CD4-positive, alpha-beta T cell (primary cell): ENCODE results near the gene PGGT1B. TPM values are rescaled to one million over a fixed set of nuclear protein-coding genes. Genes with fewer than 3 reads are reported as not detected.

Experiments
- ATAC-seq: fragments of 200-7000 bp; cut with Tn5 transposase; one replicate; pipeline ENCODE4 v1.10.0; 2022; ENCODE audit warnings: mild to moderate bottlenecking; ENCODE audit not compliant: poor library complexity
- CTCF ChIA-PET: fragments of 350-600 bp; sonication (Branson Sonifier 250); formaldehyde crosslinking; loops from one replicate; lab custom pipeline; 2021; ENCODE audit warnings: antibody characterized with exemption, inconsistent platforms; lab: Charles Lee
- POLR2A ChIA-PET: fragments of 350-600 bp; sonication (Branson Sonifier 250); formaldehyde crosslinking; loops from one replicate; lab custom pipeline; 2021; ENCODE audit warnings: antibody characterized with exemption, inconsistent platforms; lab: Charles Lee
- DNase-seq, 14 experiments: peaks; one replicate each; pipeline ENCODE4 v3.0.0-alpha.2; 2013 to 2020; ENCODE audit warnings: mixed read lengths in 2 of 14
- H3K27ac ChIP-seq, 2 donors: one replicate each; pipeline versions ENCODE4 v1.5.1 to v1.7.0; 2013; ENCODE audit warnings: low read length in 2 of 2, low read depth in 1 of 2, mild to moderate bottlenecking in 1 of 2
- H3K27me3 ChIP-seq, 2 experiments: 1 replicate in 1 of 2; 2 replicates in 1 of 2; pipeline versions ENCODE4 v1.6.1 to v1.7.0; 2013; ENCODE audit warnings: low read length in 2 of 2, control low read depth in 1 of 2, mild to moderate bottlenecking in 1 of 2, moderate library complexity in 1 of 2; ENCODE audit not compliant: insufficient read depth in 2 of 2, control insufficient read depth in 1 of 2
- H3K36me3 ChIP-seq: one replicate; pipeline ENCODE4 v1.6.1; 2013; ENCODE audit warnings: low read length, control low read depth; ENCODE audit not compliant: insufficient read depth
- H3K4me1 ChIP-seq: one replicate; pipeline ENCODE4 v1.6.1; 2013; ENCODE audit warnings: low read length, control low read depth; ENCODE audit not compliant: insufficient read depth
- H3K4me3 ChIP-seq: one replicate; pipeline ENCODE4 v1.5.1; 2013; ENCODE audit warnings: mild to moderate bottlenecking, low read length, moderate library complexity
- H3K9me3 ChIP-seq, 2 experiments: 1 replicate in 1 of 2; 2 replicates in 1 of 2; pipeline versions ENCODE4 v1.6.1 to v1.7.0; 2013; ENCODE audit warnings: low read length in 2 of 2, mild to moderate bottlenecking in 2 of 2, control low read depth in 1 of 2, moderate library complexity in 1 of 2; ENCODE audit not compliant: control insufficient read depth in 1 of 2, insufficient read depth in 1 of 2
- H3K27ac Mint-ChIP-seq: one replicate; pipeline ENCODE4 v1.8.0; 2020; ENCODE audit warnings: mixed read lengths
- H3K27me3 Mint-ChIP-seq: one replicate; pipeline ENCODE4 v1.8.0; 2021; ENCODE audit warnings: mixed read lengths
- H3K36me3 Mint-ChIP-seq: one replicate; pipeline ENCODE4 v1.8.0; 2021; ENCODE audit warnings: low read depth, mixed read lengths
- H3K4me1 Mint-ChIP-seq: one replicate; pipeline ENCODE4 v1.8.0; 2021; ENCODE audit warnings: low read depth, mixed read lengths
- H3K4me3 Mint-ChIP-seq: one replicate; pipeline ENCODE4 v1.8.0; 2020; ENCODE audit warnings: mild to moderate bottlenecking, mixed read lengths
- H3K9me3 Mint-ChIP-seq: one replicate; pipeline ENCODE4 v1.8.0; 2020; ENCODE audit warnings: mixed read lengths
- intact Hi-C, 2 experiments: fragments of 100-400 bp; cut with DNase I in 1 of 2; cut with micrococcal nuclease in 1 of 2; formaldehyde crosslinking; loops; one replicate each; pipeline versions ENCODE4 v1.15.1 to v1.9.0; 2023 to 2025; cut with DNase I, micrococcal nuclease
- total RNA-seq, 174 experiments: library from RNA in 2 of 174; stranded (reverse) in 2 of 174; gene quantifications; one replicate each; pipeline ENCODE4 v1.2.3 and lab custom pipeline; 2021 to 2026
- TF ChIP-seq, protein P1 (sequence below): fragments of 200-600 bp; IDR thresholded peaks from one replicate; pipeline ENCODE4 v1.8.0; 2022; ENCODE audit warnings: antibody characterized with exemption, mild to moderate bottlenecking

PGGT1B gene
- total RNA-seq, 2 experiments from 2014 or later, result 37.5 to 39.3 TPM

DNA sequence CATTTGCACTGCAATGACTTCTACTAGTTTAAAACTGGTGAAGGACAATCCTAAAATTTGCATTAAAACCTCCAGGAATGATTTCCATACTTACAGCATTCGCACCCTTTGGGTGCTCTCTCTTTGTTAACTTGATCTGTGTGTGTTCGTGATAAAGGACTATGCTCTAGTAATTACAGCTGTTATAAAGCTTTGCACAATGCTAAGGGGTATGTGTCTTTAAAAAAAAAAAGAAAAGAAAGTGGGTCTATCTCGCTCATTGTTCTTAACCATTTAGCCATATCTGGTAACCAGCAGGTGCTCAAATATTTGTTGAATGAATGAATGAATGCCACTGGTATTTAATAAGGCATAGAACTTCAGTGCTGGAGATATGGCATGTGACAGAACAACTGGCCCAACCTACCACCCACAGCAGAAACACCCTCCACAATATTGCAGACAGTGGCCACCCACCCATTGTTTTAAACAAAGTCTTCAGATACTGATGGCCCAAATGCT is 101.7 kb downstream of the PGGT1B start:
- TF ChIP-seq, protein P1, sequence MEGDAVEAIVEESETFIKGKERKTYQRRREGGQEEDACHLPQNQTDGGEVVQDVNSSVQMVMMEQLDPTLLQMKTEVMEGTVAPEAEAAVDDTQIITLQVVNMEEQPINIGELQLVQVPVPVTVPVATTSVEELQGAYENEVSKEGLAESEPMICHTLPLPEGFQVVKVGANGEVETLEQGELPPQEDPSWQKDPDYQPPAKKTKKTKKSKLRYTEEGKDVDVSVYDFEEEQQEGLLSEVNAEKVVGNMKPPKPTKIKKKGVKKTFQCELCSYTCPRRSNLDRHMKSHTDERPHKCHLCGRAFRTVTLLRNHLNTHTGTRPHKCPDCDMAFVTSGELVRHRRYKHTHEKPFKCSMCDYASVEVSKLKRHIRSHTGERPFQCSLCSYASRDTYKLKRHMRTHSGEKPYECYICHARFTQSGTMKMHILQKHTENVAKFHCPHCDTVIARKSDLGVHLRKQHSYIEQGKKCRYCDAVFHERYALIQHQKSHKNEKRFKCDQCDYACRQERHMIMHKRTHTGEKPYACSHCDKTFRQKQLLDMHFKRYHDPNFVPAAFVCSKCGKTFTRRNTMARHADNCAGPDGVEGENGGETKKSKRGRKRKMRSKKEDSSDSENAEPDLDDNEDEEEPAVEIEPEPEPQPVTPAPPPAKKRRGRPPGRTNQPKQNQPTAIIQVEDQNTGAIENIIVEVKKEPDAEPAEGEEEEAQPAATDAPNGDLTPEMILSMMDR, result no peak
- Histone ChIP-seq H3K4me3 (no peak overlapping the region), H3K4me1 (no peaks in the 10 kb centered on the region), H3K27ac (no peak overlapping the region), H3K36me3 (no peaks in the 10 kb centered on the region), H3K27me3 (peaks cover 13 to 32% of the 10 kb centered on the region in 2 experiments), H3K9me3 (peaks cover 0 to 13% of the 10 kb centered on the region in 2 experiments)
- Mint-ChIP-seq H3K9me3 (no peaks in the 10 kb centered on the region), H3K4me3 (no peak overlapping the region), H3K36me3 (no peaks in the 10 kb centered on the region), H3K27me3 (peaks cover 72% of the 10 kb centered on the region), H3K27ac (no peak overlapping the region), H3K4me1 (no peaks in the 10 kb centered on the region)
- intact Hi-C loops, result no loop called here
- ChIA-PET CTCF (no interaction called here), POLR2A (no interaction called here)
- no peak for DNase-seq
- no peak for ATAC-seq

Other genes starting within 250 kb of the PGGT1B start
- gene TRIM36, start 93.0 kb downstream of the PGGT1B start, total RNA-seq, result under 1 TPM in 1 of 2 experiments, not detected in 1; 0.14 TPM
- 1 to 10 TPM; 3.1 to 3.9 TPM for gene CCDC112, start 33.8 kb upstream of the PGGT1B start, total RNA-seq